Mesothelial cell of epicardium (in vitro differentiated cells): ENCODE results near the gene KPNA4. TPM values are rescaled to one million over a fixed set of nuclear protein-coding genes. Genes with fewer than 3 reads are reported as not detected.
"Not testable (repeated sequence)": the region's sequence is repeated elsewhere in the genome, so short reads cannot be mapped to it uniquely, and the experiment has no call there.

Source experiments
- DNase-seq, 2 experiments: peaks; one replicate each; pipeline ENCODE4 v3.0.0; 2021; ENCODE audit warnings: low spot score in 2 of 2; ENCODE audit not compliant: unreplicated experiment in 2 of 2
- H3K27ac Mint-ChIP-seq: 2 replicates; pipeline ENCODE4 v1.8.0; 2021; ENCODE audit warnings: mixed read lengths
- H3K27me3 Mint-ChIP-seq: 2 replicates; pipeline ENCODE4 v1.8.0; 2021; ENCODE audit warnings: low read depth, mixed read lengths
- H3K36me3 Mint-ChIP-seq: 2 replicates; pipeline ENCODE4 v1.8.0; 2021; ENCODE audit warnings: mixed read lengths
- H3K4me1 Mint-ChIP-seq: 2 replicates; pipeline ENCODE4 v1.8.0; 2021; ENCODE audit warnings: mixed read lengths
- H3K4me3 Mint-ChIP-seq: 2 replicates; pipeline ENCODE4 v1.8.0; 2021; ENCODE audit warnings: mild to moderate bottlenecking, moderate library complexity, mixed read lengths
- H3K9me3 Mint-ChIP-seq: 2 replicates; pipeline ENCODE4 v1.8.0; 2021; ENCODE audit warnings: mixed read lengths
- CTCF ChIP-seq: fragments of 200-600 bp; sonication (generic); IDR thresholded peaks from one replicate; pipeline ENCODE4 v1.5.0; 2021; ENCODE audit warnings: antibody characterized with exemption; ENCODE audit not compliant: unreplicated experiment
- total RNA-seq: library from RNA; stranded (reverse); gene quantifications from 3 replicates; pipeline ENCODE4 v1.2.1, GENCODE V29; 2021

Gene KPNA4
- total RNA-seq, 1 donor from 2014 or later: 61.1 TPM

- no peaks in the 10 kb centered on the region for H3K36me3 Mint-ChIP-seq
- TF ChIP-seq CTCF: no peak
- H3K4me3 Mint-ChIP-seq: no peak overlapping the region
- no peak overlapping the region for H3K27ac Mint-ChIP-seq
- no peak for DNase-seq
- H3K9me3 Mint-ChIP-seq: no peaks in the 10 kb centered on the region
- H3K4me1 Mint-ChIP-seq: no peaks in the 10 kb centered on the region
- peaks cover 25% of the 10 kb centered on the region for H3K27me3 Mint-ChIP-seq
Observed at GRCh38 chr3:160607826-160608225, 42.5 kb upstream of the KPNA4 start.

DNA sequence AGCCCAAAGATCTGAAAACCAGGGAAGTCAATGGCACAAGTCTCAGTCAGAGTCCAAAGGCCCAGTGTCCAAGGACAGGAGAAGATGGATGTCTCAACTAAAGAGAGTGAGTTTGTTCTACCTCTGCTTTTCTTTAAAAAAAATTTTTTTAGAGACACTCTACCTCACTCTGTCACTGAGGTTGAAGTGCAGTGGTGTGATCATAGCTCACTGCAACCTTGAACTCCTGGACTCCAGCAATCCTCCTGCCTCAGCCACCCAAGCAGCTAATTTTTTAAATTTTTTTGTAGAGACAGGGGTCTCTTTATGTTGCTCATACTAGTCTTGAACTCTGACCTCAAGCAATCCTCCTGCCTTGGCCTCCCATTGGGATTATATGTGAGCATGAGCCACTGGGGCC is 39.9 kb upstream of the KPNA4 start:
- H3K4me3 Mint-ChIP-seq: no peak overlapping the region
- DNase-seq: no peak
- H3K27me3 Mint-ChIP-seq: peaks cover 12% of the 10 kb centered on the region
- H3K27ac Mint-ChIP-seq: no peak overlapping the region
- no peaks in the 10 kb centered on the region for H3K4me1 Mint-ChIP-seq
- TF ChIP-seq CTCF: no peak
- H3K9me3 Mint-ChIP-seq: no peaks in the 10 kb centered on the region
- H3K36me3 Mint-ChIP-seq: no peaks in the 10 kb centered on the region

- peaks cover 11% of the 10 kb centered on the region for H3K27me3 Mint-ChIP-seq
- not testable (repeated sequence) for H3K4me3 Mint-ChIP-seq, DNase-seq, H3K36me3 Mint-ChIP-seq, H3K9me3 Mint-ChIP-seq, H3K4me1 Mint-ChIP-seq, H3K27ac Mint-ChIP-seq
Observed at GRCh38 chr3:160603845-160604244, 38.5 kb upstream of the KPNA4 start.

- DNase-seq: no peak
- Mint-ChIP-seq H3K27ac (no peak overlapping the region), H3K36me3 (no peaks in the 10 kb centered on the region), H3K27me3 (peaks cover 11% of the 10 kb centered on the region), H3K4me1 (no peaks in the 10 kb centered on the region), H3K4me3 (no peak overlapping the region), H3K9me3 (no peaks in the 10 kb centered on the region)
- TF ChIP-seq CTCF: no peak
Observed at GRCh38 chr3:160602259-160602658, 36.9 kb upstream of the KPNA4 start.

DNA sequence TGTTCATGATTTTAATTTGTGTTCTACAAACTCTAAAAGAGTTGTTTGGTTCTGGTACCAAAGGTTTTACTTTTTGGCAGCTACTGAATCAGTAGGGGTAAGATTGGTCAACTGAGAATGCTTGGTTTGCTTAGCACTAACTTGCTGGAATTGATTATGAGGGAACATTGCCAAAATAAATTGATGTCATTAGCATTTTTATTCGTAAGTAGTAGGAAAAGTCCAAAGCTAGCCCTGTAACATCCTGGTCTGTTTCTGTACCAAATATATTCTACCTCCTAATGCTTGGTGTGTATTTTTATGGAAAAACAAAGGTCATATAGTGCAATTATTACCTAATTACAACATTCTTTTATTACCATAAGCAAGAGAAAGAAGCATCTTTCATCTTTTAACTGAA is 35.9 kb upstream of the KPNA4 start:
- no peaks in the 10 kb centered on the region for H3K9me3 Mint-ChIP-seq
- no peak for DNase-seq
- H3K4me1 Mint-ChIP-seq: no peaks in the 10 kb centered on the region
- no peak for TF ChIP-seq CTCF
- no peaks in the 10 kb centered on the region for H3K36me3 Mint-ChIP-seq
- H3K4me3 Mint-ChIP-seq: no peak overlapping the region
- peaks cover 11% of the 10 kb centered on the region for H3K27me3 Mint-ChIP-seq
- no peak overlapping the region for H3K27ac Mint-ChIP-seq

GRCh38 chr3:160598865-160599264 is 33.5 kb upstream of the KPNA4 start:
- Mint-ChIP-seq H3K4me3 (no peak overlapping the region), H3K9me3 (no peaks in the 10 kb centered on the region), H3K27ac (no peak overlapping the region), H3K27me3 (peaks cover 11% of the 10 kb centered on the region), H3K4me1 (no peaks in the 10 kb centered on the region), H3K36me3 (no peaks in the 10 kb centered on the region)
- TF ChIP-seq CTCF: no peak
- no peak for DNase-seq
